SK-N-SH treated with all-trans-retinoic acid at 6 μM for 48 hours (cell line): Measurements from ENCODE around the gene METTL2B.
"Not testable (repeated sequence)": the region's sequence is repeated elsewhere in the genome, so short reads cannot be mapped to it uniquely, and the experiment has no call there.

ENCODE experiments used
- ARNTL ChIP-seq: fragments of 450-650 bp; formaldehyde crosslinking; IDR thresholded peaks from 2 replicates; pipeline ENCODE4 v1.5.0; 2020; ENCODE audit warnings: low read depth, mild to moderate bottlenecking, moderate library complexity, borderline replicate concordance
- CSRNP3 ChIP-seq: fragments of 250-450 bp; sonication (Bioruptor Pico); IDR thresholded peaks from 2 replicates; pipeline ENCODE4 v1.5.1; 2021; ENCODE audit warnings: mild to moderate bottlenecking, moderate library complexity
- TCF4 ChIP-seq: fragments of 250-450 bp; sonication (Bioruptor Pico); IDR thresholded peaks from 2 replicates; pipeline ENCODE4 v1.8.0; 2021; ENCODE audit warnings: mild to moderate bottlenecking, moderate library complexity, borderline replicate concordance
- TSHZ2 ChIP-seq: fragments of 250-450 bp; sonication (Bioruptor Pico); IDR thresholded peaks from 2 replicates; pipeline ENCODE4 v1.5.0; 2020; ENCODE audit warnings: mild to moderate bottlenecking, moderate library complexity
- ZFP3 ChIP-seq: fragments of 250-450 bp; sonication (Bioruptor Pico); IDR thresholded peaks from 2 replicates; pipeline ENCODE4 v1.5.0; 2020; ENCODE audit warnings: mild to moderate bottlenecking, moderate library complexity
- ZFP30 ChIP-seq: fragments of 450-650 bp; formaldehyde crosslinking; IDR thresholded peaks from 2 replicates; pipeline ENCODE4 v1.5.0; 2022; ENCODE audit warnings: mild to moderate bottlenecking, moderate library complexity
- ZNF565 ChIP-seq: fragments of 450-650 bp; formaldehyde crosslinking; conservative IDR thresholded peaks from 2 replicates; pipeline ENCODE4 v1.5.0; 2020; ENCODE audit warnings: low read depth, mild to moderate bottlenecking, moderate library complexity

- not testable (repeated sequence) for TF ChIP-seq TCF4 (CRISPR knock-in tag); ZNF565 (CRISPR knock-in tag); ARNTL (CRISPR knock-in tag); TSHZ2 (CRISPR knock-in tag); ZFP30 (CRISPR knock-in tag); CSRNP3 (CRISPR knock-in tag); ZFP3
Measured at GRCh38 chr7:128476402-128477335, at the start of gene METTL2B.
